ENCODE data around the gene ANKRD6.

The ANKRD6 gene

GRCh38 chr6:89449193-89449592 is 16.2 kb downstream of the ANKRD6 start:
- H3K4me3 ChIP-seq (ENCODE audit: low read length) = no peak overlapping the region
- no peak for TF ChIP-seq CTCF (conservative IDR thresholded peaks at IDR 0.05; ENCODE audit: low read depth, low read length)
- DNase-seq (ENCODE audit: low read depth) = no peak

GRCh38 chr6:89452281-89452680 is 19.3 kb downstream of the ANKRD6 start:
- no peak overlapping the region for H3K4me3 ChIP-seq (ENCODE audit: low read length)
- TF ChIP-seq CTCF (conservative IDR thresholded peaks at IDR 0.05; ENCODE audit: low read depth, low read length) = no peak
- DNase-seq (ENCODE audit: low read depth) = no peak

- TF ChIP-seq CTCF (conservative IDR thresholded peaks at IDR 0.05; ENCODE audit: low read depth, low read length) = no peak
- no peak overlapping the region for H3K4me3 ChIP-seq (ENCODE audit: low read length)
- DNase-seq (ENCODE audit: low read depth) = no peak
These were observed 21.3 kb downstream of the ANKRD6 start for GRCh38 chr6:89454300-89454699.

- TF ChIP-seq CTCF (conservative IDR thresholded peaks at IDR 0.05; ENCODE audit: low read depth, low read length) = no peak
- no peak overlapping the region for H3K4me3 ChIP-seq (ENCODE audit: low read length)
- DNase-seq (ENCODE audit: low read depth) = no peak
These were observed 25.8 kb downstream of the ANKRD6 start for GRCh38 chr6:89458704-89459103.

- no peak overlapping the region for H3K4me3 ChIP-seq (ENCODE audit: low read length)
- TF ChIP-seq CTCF (conservative IDR thresholded peaks at IDR 0.05; ENCODE audit: low read depth, low read length) = no peak
- no peak for DNase-seq (ENCODE audit: low read depth)
These were observed 26.5 kb downstream of the ANKRD6 start for GRCh38 chr6:89459501-89459900.

- TF ChIP-seq CTCF (conservative IDR thresholded peaks at IDR 0.05; ENCODE audit: low read depth, low read length) = no peak
- DNase-seq (ENCODE audit: low read depth) = no peak
- no peak overlapping the region for H3K4me3 ChIP-seq (ENCODE audit: low read length)
These were observed 27.8 kb downstream of the ANKRD6 start for GRCh38 chr6:89460713-89461112.

- H3K4me3 ChIP-seq (ENCODE audit: low read length) = no peak overlapping the region
- TF ChIP-seq CTCF (conservative IDR thresholded peaks at IDR 0.05; ENCODE audit: low read depth, low read length) = no peak
- DNase-seq (ENCODE audit: low read depth) = no peak
These were observed 29.6 kb downstream of the ANKRD6 start for GRCh38 chr6:89462503-89462902.

Measured in retinal pigment epithelial cell (primary cell).